Measurements from ENCODE around the gene PLOD2. TPM values are rescaled to one million over a fixed set of nuclear protein-coding genes. Genes with fewer than 3 reads are reported as not detected.

PLOD2 gene
- total RNA-seq, 1 experiment from 2014 or later, result 158 TPM

GRCh38 chr3:146067048-146067447 lies 93.9 kb downstream of the PLOD2 start:
- H3K27ac ChIP-seq (ENCODE audit: low read length), result no peak overlapping the region
- no peak for TF ChIP-seq REST (IDR thresholded peaks at IDR 0.05; ENCODE audit: insufficient read depth in 1 of 2, low read depth in 2 of 2, low read length in 1 of 2)
- no peak for TF ChIP-seq CTCF (IDR thresholded peaks at IDR 0.05)
- no peak for TF ChIP-seq TCF7L2 (IDR thresholded peaks at IDR 0.05; ENCODE audit: low read depth, low read length)
- TF ChIP-seq SIN3A (IDR thresholded peaks at IDR 0.05; ENCODE audit: borderline replicate concordance, insufficient read depth, low read depth, low read length), result no peak
- no peak for TF ChIP-seq POLR2AphosphoS5 (IDR thresholded peaks at IDR 0.05; ENCODE audit: low read depth, low read length)
- no peaks in the 10 kb centered on the region for H3K27me3 ChIP-seq (ENCODE audit: control insufficient read depth, insufficient read depth, low read length)
- no peak for DNase-seq (ENCODE audit: low read depth, low spot score)
- intact Hi-C loops (cut with micrococcal nuclease; ENCODE audit: unreplicated experiment) (loop anchor here (5.0 to 10.0 kb wide), 2 partner anchors 95 to 518 kb away; partner anchors contain the start of gene PLOD2), in situ Hi-C loops (cut with HindIII; ENCODE audit: low pct_unique_long_range_greater_than_20kb, low sequenced_read_pairs) (no loop called here)
- no peaks in the 10 kb centered on the region for H3K9me3 ChIP-seq (ENCODE audit: control insufficient read depth, insufficient read depth, low read depth, low read length)
- no peak; the same call in 1 of the 2 replicates for ATAC-seq
- ChIA-PET CTCF (no interaction called here), POLR2A (no interaction called here)
- no peak overlapping the region for H3K4me3 ChIP-seq (ENCODE audit: low read depth in 2 of 2, low read length in 2 of 2)
- H3K4me1 ChIP-seq (ENCODE audit: control insufficient read depth, insufficient read depth, low read length), result no peaks in the 10 kb centered on the region
- peaks cover 13% of the 10 kb centered on the region; the same call in 1 of the 2 replicates for H3K36me3 ChIP-seq (ENCODE audit: control insufficient read depth, insufficient read depth, low read length)
- no TSS peak for BruUV-seq (replicated peaks)

- Histone ChIP-seq H3K27ac (ENCODE audit: low read length) (no peak overlapping the region), H3K4me1 (ENCODE audit: control insufficient read depth, insufficient read depth, low read length) (no peaks in the 10 kb centered on the region), H3K27me3 (ENCODE audit: control insufficient read depth, insufficient read depth, low read length) (no peaks in the 10 kb centered on the region), H3K9me3 (ENCODE audit: control insufficient read depth, insufficient read depth, low read depth, low read length) (no peaks in the 10 kb centered on the region), H3K36me3 (ENCODE audit: control insufficient read depth, insufficient read depth, low read length) (peaks cover 7% of the 10 kb centered on the region; the same call in 1 of the 2 replicates), H3K4me3 (ENCODE audit: low read depth in 2 of 2, low read length in 2 of 2) (no peak overlapping the region)
- BruUV-seq (replicated peaks), result no TSS peak
- intact Hi-C loops (cut with micrococcal nuclease; ENCODE audit: unreplicated experiment) (loop anchor here (1.0 to 10.0 kb wide), 3 partner anchors 97 to 519 kb away; partner anchors contain the start of gene PLOD2), in situ Hi-C loops (cut with HindIII; ENCODE audit: low pct_unique_long_range_greater_than_20kb, low sequenced_read_pairs) (no loop called here)
- POLR2A ChIA-PET, result interaction anchor here (0.9 kb wide), 1 partner anchor 94 kb away, joined by 5 read pairs; no protein-coding TSS in a partner anchor
- ATAC-seq, result no peak
- DNase-seq (ENCODE audit: low read depth, low spot score), result peak; percentile 43
- TF ChIP-seq TCF7L2 (IDR thresholded peaks at IDR 0.05; ENCODE audit: low read depth, low read length) (no peak), SIN3A (IDR thresholded peaks at IDR 0.05; ENCODE audit: borderline replicate concordance, insufficient read depth, low read depth, low read length) (no peak), REST (IDR thresholded peaks at IDR 0.05; ENCODE audit: insufficient read depth in 1 of 2, low read depth in 2 of 2, low read length in 1 of 2) (no peak), CTCF (IDR thresholded peaks at IDR 0.05) (peak; percentile 37; the same call in 1 of the 2 replicates), POLR2AphosphoS5 (IDR thresholded peaks at IDR 0.05; ENCODE audit: low read depth, low read length) (no peak)
- CTCF ChIA-PET, result interaction anchor here (0.9 to 2.6 kb wide), 9 partner anchors 10 to 262 kb away, joined by 3 to 20 read pairs (median 4); no protein-coding TSS in a partner anchor
Observed at GRCh38 chr3:146065573-146066006, 95.4 kb downstream of the PLOD2 start.

All from Panc1 (cell line).